Measurements from ENCODE around the gene TMEM250. TPM values are rescaled to one million over a fixed set of nuclear protein-coding genes. Genes with fewer than 3 reads are reported as not detected.

Gene TMEM250
- total and polyA plus RNA-seq, 3 donors from 2014 or later = 29.4 to 73.0 (median 57.8) TPM

DNA sequence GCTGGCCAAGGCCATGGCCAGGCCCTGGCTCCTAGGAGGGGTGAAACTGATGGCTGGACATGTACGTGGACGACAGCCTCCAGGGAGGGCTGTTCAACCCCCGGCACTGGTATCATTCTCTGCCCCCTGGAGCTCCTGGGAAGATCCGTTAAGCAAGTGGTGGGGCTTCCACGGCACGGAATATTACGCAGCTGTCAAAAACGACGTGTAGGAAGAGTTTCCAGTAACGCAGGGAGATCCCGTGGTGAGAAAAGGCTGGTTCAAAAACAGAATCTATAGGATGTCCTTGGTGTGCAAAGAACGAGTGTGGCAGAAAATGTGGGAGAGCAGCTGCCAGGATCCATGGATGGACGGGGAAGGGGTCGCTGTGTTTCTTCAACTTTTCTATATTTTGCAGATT is 36.3 kb upstream of the TMEM250 start:
- no peaks in the 10 kb centered on the region for H3K4me1 ChIP-seq
- TF ChIP-seq, protein P1, sequence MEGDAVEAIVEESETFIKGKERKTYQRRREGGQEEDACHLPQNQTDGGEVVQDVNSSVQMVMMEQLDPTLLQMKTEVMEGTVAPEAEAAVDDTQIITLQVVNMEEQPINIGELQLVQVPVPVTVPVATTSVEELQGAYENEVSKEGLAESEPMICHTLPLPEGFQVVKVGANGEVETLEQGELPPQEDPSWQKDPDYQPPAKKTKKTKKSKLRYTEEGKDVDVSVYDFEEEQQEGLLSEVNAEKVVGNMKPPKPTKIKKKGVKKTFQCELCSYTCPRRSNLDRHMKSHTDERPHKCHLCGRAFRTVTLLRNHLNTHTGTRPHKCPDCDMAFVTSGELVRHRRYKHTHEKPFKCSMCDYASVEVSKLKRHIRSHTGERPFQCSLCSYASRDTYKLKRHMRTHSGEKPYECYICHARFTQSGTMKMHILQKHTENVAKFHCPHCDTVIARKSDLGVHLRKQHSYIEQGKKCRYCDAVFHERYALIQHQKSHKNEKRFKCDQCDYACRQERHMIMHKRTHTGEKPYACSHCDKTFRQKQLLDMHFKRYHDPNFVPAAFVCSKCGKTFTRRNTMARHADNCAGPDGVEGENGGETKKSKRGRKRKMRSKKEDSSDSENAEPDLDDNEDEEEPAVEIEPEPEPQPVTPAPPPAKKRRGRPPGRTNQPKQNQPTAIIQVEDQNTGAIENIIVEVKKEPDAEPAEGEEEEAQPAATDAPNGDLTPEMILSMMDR (IDR thresholded peaks at IDR 0.05) = no peak
- no peak for TF ChIP-seq POLR2A (IDR thresholded peaks at IDR 0.05)
- H3K9me3 ChIP-seq = no peaks in the 10 kb centered on the region
- no peak for DNase-seq
- no peak overlapping the region for H3K4me3 ChIP-seq
- no peaks in the 10 kb centered on the region for H3K36me3 ChIP-seq (ENCODE audit: low read depth, missing control alignments)
- no peak overlapping the region for H3K27ac ChIP-seq
- no peaks in the 10 kb centered on the region for H3K27me3 ChIP-seq
- intact Hi-C loops (cut with DNase I; ENCODE audit: low total_unique reads) = no loop called here
- 88 to 91% methylated on average over 11 to 14 of the region's 14 CpGs for WGBS, 2 donors

DNA sequence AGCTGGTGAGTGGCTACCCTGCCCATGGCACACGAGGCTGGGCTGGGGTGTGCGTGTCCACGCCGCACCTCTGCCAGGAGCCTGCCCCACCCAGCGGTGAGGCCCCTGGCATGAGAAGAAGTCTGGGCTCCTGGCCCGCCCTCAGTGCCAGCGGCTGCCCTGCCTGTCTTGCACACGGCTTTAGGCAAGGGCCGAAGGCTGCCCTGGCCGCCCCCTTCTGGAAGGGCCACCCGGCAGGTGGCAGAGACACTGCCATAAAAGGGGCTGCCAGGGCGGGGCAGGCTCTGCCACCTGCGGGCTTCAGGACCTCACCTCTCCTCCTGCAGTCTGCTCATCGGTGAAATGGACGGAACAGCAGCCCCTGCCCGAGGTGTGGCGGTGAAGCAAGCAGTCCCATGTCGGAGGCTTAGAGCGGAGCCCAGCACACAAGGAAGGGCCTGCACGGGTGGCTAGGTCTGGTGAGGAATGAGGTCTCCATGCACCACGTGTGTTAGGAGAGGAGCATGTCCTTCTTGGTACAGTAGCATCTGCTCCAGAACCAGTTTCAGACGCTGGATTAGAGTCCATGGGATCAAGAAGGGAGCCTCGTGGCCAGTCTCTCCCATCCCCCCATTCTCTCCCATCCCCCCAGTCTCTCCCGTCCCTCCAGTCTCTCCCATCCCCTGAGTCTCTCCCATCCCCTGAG is 34.8 kb upstream of the TMEM250 start:
- Histone ChIP-seq H3K27me3 (no peaks in the 10 kb centered on the region), H3K27ac (no peak overlapping the region), H3K9me3 (no peaks in the 10 kb centered on the region), H3K4me3 (no peak overlapping the region), H3K36me3 (ENCODE audit: low read depth, missing control alignments) (no peaks in the 10 kb centered on the region), H3K4me1 (no peaks in the 10 kb centered on the region)
- intact Hi-C loops (cut with DNase I; ENCODE audit: low total_unique reads) = no loop called here
- WGBS, 2 donors = 47 to 81% methylated on average over 5 to 23 of the region's 24 CpGs
- TF ChIP-seq, protein P1 (IDR thresholded peaks at IDR 0.05) = no peak
- no peak for TF ChIP-seq POLR2A (IDR thresholded peaks at IDR 0.05)
- DNase-seq = no peak

DNA sequence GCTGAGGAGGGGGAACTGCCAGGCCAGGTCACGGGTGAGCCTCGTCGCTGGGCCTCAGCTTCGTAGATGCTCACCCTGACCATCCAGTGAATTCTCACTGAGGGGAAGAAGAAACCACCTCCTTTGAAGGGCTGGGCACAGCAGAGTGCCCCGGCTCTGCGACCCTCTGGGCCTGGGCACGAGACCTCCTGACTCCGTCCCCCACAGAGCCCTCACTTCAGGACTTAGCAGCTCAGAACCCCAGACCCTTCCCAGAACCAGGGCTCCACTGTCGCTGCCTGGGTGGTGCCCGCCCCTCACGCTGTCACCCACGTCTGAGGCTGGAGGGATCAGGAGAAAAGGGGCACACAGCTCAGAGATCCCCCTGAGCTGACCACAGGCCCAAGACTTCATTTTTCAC is 34.3 kb upstream of the TMEM250 start:
- no peaks in the 10 kb centered on the region for H3K27me3 ChIP-seq
- 96 to 98% methylated on average over 11 to 12 of the region's 12 CpGs for WGBS, 2 donors
- no peaks in the 10 kb centered on the region for H3K36me3 ChIP-seq (ENCODE audit: low read depth, missing control alignments)
- H3K27ac ChIP-seq = no peak overlapping the region
- no peaks in the 10 kb centered on the region for H3K9me3 ChIP-seq
- no peak overlapping the region for H3K4me3 ChIP-seq
- DNase-seq = no peak
- TF ChIP-seq POLR2A (IDR thresholded peaks at IDR 0.05) = no peak
- TF ChIP-seq, protein P1 (IDR thresholded peaks at IDR 0.05) = no peak
- H3K4me1 ChIP-seq = no peaks in the 10 kb centered on the region
- intact Hi-C loops (cut with DNase I; ENCODE audit: low total_unique reads) = no loop called here

DNA sequence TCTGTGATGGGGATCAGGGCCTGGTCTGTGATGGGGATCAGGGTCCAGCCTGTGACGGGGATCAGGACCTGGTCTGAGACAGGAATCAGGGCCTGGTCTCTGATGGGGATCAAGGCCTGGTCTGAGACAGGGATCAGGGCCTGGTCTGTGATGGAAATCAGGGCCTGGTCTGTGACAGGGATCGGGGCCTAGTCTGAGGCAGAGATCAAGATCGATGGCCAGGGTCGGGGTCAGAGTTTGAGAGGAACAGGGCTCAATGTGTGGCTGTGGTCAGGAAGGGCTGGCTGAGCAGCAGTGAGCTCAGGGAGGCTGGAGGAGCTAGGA is 33.8 kb upstream of the TMEM250 start:
- TF ChIP-seq, protein P1 (IDR thresholded peaks at IDR 0.05) = no peak
- no peak for TF ChIP-seq POLR2A (IDR thresholded peaks at IDR 0.05)
- no peak for DNase-seq
- H3K9me3 ChIP-seq = no peaks in the 10 kb centered on the region
- no peak overlapping the region for H3K4me3 ChIP-seq
- intact Hi-C loops (cut with DNase I; ENCODE audit: low total_unique reads) = no loop called here
- H3K27me3 ChIP-seq = no peaks in the 10 kb centered on the region
- no peaks in the 10 kb centered on the region for H3K4me1 ChIP-seq
- H3K27ac ChIP-seq = no peak overlapping the region
- no peaks in the 10 kb centered on the region for H3K36me3 ChIP-seq (ENCODE audit: low read depth, missing control alignments)
- WGBS, 2 donors = 81 to 90% methylated on average over 4 of the region's 4 CpGs

DNA sequence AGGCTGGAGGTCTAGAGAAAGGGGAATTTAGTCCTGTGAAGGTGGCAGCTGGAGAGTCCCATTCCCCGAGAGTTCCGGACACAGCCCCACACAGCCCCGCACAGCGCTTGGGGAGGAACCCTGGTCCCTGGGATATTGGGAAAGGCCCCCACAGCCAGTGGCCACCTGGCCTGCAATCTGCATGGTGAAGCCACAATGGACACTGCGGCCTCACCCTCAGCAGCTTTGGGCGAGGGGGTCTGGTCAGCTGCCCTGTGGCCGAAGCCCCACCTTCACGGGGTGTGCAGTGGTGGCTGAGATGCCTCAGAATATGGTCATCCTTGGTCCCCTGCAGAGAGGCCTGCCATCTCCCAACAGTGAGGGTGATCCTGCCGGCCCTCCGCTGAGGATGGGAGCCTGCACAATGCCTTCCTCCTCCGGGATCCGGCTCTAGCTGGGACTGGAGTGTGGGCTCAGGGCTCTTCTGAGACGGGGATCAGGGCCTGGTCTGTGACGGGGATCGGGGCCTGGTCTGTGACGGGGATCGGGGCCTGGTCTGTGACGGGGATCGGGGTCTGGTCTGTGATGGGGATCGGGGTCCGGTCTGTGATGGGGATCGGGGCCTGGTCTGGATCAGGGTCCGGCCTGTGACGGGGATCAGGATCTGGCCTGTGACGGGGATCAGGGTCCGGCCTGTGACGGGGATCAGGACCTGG is 33.3 kb upstream of the TMEM250 start:
- H3K36me3 ChIP-seq (ENCODE audit: low read depth, missing control alignments) = no peaks in the 10 kb centered on the region
- TF ChIP-seq, protein P1 (IDR thresholded peaks at IDR 0.05) = no peak
- no peak for TF ChIP-seq POLR2A (IDR thresholded peaks at IDR 0.05)
- H3K4me3 ChIP-seq = no peak overlapping the region
- no peak for DNase-seq
- intact Hi-C loops (cut with DNase I; ENCODE audit: low total_unique reads) = no loop called here
- no peaks in the 10 kb centered on the region for H3K27me3 ChIP-seq
- no peak overlapping the region for H3K27ac ChIP-seq
- no peaks in the 10 kb centered on the region for H3K4me1 ChIP-seq
- WGBS, 2 donors = 78 to 92% methylated on average over 16 to 25 of the region's 27 CpGs
- H3K9me3 ChIP-seq = no peaks in the 10 kb centered on the region

Measured in testis (tissue), 3 donors.